Measurements from ENCODE around the gene VEPH1.

GRCh38 chr3:157275832-157276231 lies 227.4 kb downstream of the VEPH1 start:
- no peak for TF ChIP-seq RFX7 (CRISPR knock-in tag; IDR thresholded peaks at IDR 0.05)
- TF ChIP-seq MLX (CRISPR knock-in tag; conservative IDR thresholded peaks at IDR 0.05), result no peak
- TF ChIP-seq SETDB1 (IDR thresholded peaks at IDR 0.05; ENCODE audit: low read length), result no peak
- no peak for TF ChIP-seq BHLHE40 (IDR thresholded peaks at IDR 0.05; ENCODE audit: low read length)
- TF ChIP-seq PREB (CRISPR knock-in tag; IDR thresholded peaks at IDR 0.05), result no peak
